Measurements from ENCODE around the gene SULF2.
A peak's percentile ranks its signal among the peaks of the same experiment; 100 is the strongest.

SULF2 gene

GRCh38 chr20:47783828-47784598 is 1.3 kb downstream of the SULF2 start:
- DNase-seq: no peak

GRCh38 chr20:47782920-47783552 is 2.2 kb downstream of the SULF2 start:
- DNase-seq: no peak

GRCh38 chr20:47782076-47782475 is 3.2 kb downstream of the SULF2 start:
- no peak for DNase-seq

GRCh38 chr20:47781632-47782031 is 3.6 kb downstream of the SULF2 start:
- DNase-seq: peak; percentile 80

- no peak for DNase-seq
These were observed 4.4 kb downstream of the SULF2 start for GRCh38 chr20:47780720-47781389.

- no peak for DNase-seq
These were observed 6.6 kb downstream of the SULF2 start for GRCh38 chr20:47778398-47779354.

- no peak for DNase-seq
These were observed 8.1 kb downstream of the SULF2 start for GRCh38 chr20:47777220-47777619.

GRCh38 chr20:47776639-47777038 is 8.6 kb downstream of the SULF2 start:
- no peak for DNase-seq

GRCh38 chr20:47775841-47776240 is 9.4 kb downstream of the SULF2 start:
- DNase-seq: no peak

- no peak for DNase-seq
These were observed 10.2 kb downstream of the SULF2 start for GRCh38 chr20:47775039-47775438.

GRCh38 chr20:47774131-47774777 is 11.0 kb downstream of the SULF2 start:
- peak; percentile 41 for DNase-seq

GRCh38 chr20:47773371-47773786 is 11.9 kb downstream of the SULF2 start:
- DNase-seq: no peak

GRCh38 chr20:47770935-47771334 is 14.3 kb downstream of the SULF2 start:
- DNase-seq: no peak

GRCh38 chr20:47768016-47768824 is 17.1 kb downstream of the SULF2 start:
- DNase-seq: no peak

- DNase-seq: no peak
These were observed 19.3 kb downstream of the SULF2 start for GRCh38 chr20:47765691-47766594.

- DNase-seq: no peak
These were observed 20.0 kb downstream of the SULF2 start for GRCh38 chr20:47765271-47765670.

- no peak for DNase-seq
These were observed 21.0 kb downstream of the SULF2 start for GRCh38 chr20:47764154-47764733.

- no peak for DNase-seq
These were observed 22.5 kb downstream of the SULF2 start for GRCh38 chr20:47762699-47763268.

GRCh38 chr20:47761482-47762047 is 23.7 kb downstream of the SULF2 start:
- no peak for DNase-seq

Measured in NCI-H1092 treated with DMSO at 0.1 percent for 48 hours (cell line).